NCI-H2107 (cell line): Measurements from ENCODE around the gene SYT12.
"Not testable (repeated sequence)": the region's sequence is repeated elsewhere in the genome, so short reads cannot be mapped to it uniquely, and the experiment has no call there.

Source experiments
- DNase-seq: peaks from one replicate; lab custom pipeline; 2025; lab: John Stamatoyannopoulos, UW

The SYT12 gene

GRCh38 chr11:67022961-67023956 is at the start of gene SYT12:
Gene SYT12, plus strand, starts transcription at chr11:67023134. Its CDS starts 7,011 bp downstream, at chr11:67030145.
- no peak for DNase-seq

GRCh38 chr11:66973956-66974580 is 48.9 kb upstream of the SYT12 start:
- no peak for DNase-seq

- no peak for DNase-seq
These were observed 48.1 kb upstream of the SYT12 start, which contains the start of gene C11orf86 for GRCh38 chr11:66974724-66975404. Gene C11orf86, plus strand, starts transcription at chr11:66975304. Its CDS starts 59 bp downstream, at chr11:66975363.

- no peak for DNase-seq
These were observed 47.4 kb upstream of the SYT12 start for GRCh38 chr11:66975405-66976027.

- no peak for DNase-seq
These were observed 46.9 kb upstream of the SYT12 start for GRCh38 chr11:66976028-66976467.

- DNase-seq: no peak
These were observed 46.0 kb upstream of the SYT12 start for GRCh38 chr11:66976925-66977324.

- DNase-seq: no peak
These were observed 44.7 kb upstream of the SYT12 start for GRCh38 chr11:66978229-66978628.

GRCh38 chr11:66978717-66979116 is 44.2 kb upstream of the SYT12 start:
- no peak for DNase-seq

- no peak for DNase-seq
These were observed 43.5 kb upstream of the SYT12 start for GRCh38 chr11:66979336-66979980.

GRCh38 chr11:66981976-66982578 is 40.9 kb upstream of the SYT12 start:
- DNase-seq: peak; percentile 84

- DNase-seq: no peak
These were observed 39.5 kb upstream of the SYT12 start for GRCh38 chr11:66983275-66983924.

GRCh38 chr11:66985508-66986177 is 37.3 kb upstream of the SYT12 start:
- no peak for DNase-seq

GRCh38 chr11:66986178-66986545 is 36.8 kb upstream of the SYT12 start:
- DNase-seq: no peak

GRCh38 chr11:66987158-66987620 is 35.7 kb upstream of the SYT12 start:
- DNase-seq: no peak

- DNase-seq: no peak
These were observed 34.9 kb upstream of the SYT12 start for GRCh38 chr11:66987924-66988637.

GRCh38 chr11:66988741-66989140 is 34.2 kb upstream of the SYT12 start:
- DNase-seq: not testable (repeated sequence)

- DNase-seq: not testable (repeated sequence)
These were observed 33.6 kb upstream of the SYT12 start for GRCh38 chr11:66989360-66989759.

- DNase-seq: no peak
These were observed 30.9 kb upstream of the SYT12 start for GRCh38 chr11:66992041-66992440.
